A673 (cell line): ENCODE measurements around the gene ARL4C.

ENCODE experiments used
- CTCF ChIP-seq: fragments of 300-800, 200-600 bp; sonication (generic); conservative IDR thresholded peaks from 2 replicates; pipeline ENCODE4 v1.5.1; 2017; ENCODE audit warnings: low read depth, mild to moderate bottlenecking, antibody characterized with exemption, low read length, moderate library complexity, mixed read lengths
- EZH2 ChIP-seq: fragments of 200-600 bp; sonication (generic); IDR thresholded peaks from 2 replicates; pipeline ENCODE4 v1.6.1; 2017; ENCODE audit warnings: borderline replicate concordance, low read depth, mild to moderate bottlenecking, mixed read lengths, antibody characterized with exemption, low read length; ENCODE audit not compliant: poor library complexity, severe bottlenecking

GRCh38 chr2:234474654-234475053 lies 22.2 kb downstream of the ARL4C start:
- TF ChIP-seq CTCF (no peak), EZH2 (no peak)
